H1 (cell line): ENCODE results near the gene NOSIP. TPM values are rescaled to one million over a fixed set of nuclear protein-coding genes. Genes with fewer than 3 reads are reported as not detected.

Source experiments
- CHD2 ChIP-seq: IDR thresholded peaks from 2 replicates; pipeline ENCODE4 v1.6.1; 2012; ENCODE audit warnings: low read length, improper control_type of control experiment
- GABPA ChIP-seq: IDR thresholded peaks from 2 replicates; pipeline ENCODE4 v1.6.1; 2011; ENCODE audit warnings: mild to moderate bottlenecking, low read length, moderate library complexity, borderline replicate concordance; ENCODE audit not compliant: insufficient read depth
- GTF2F1 ChIP-seq: IDR thresholded peaks from 2 replicates; pipeline ENCODE4 v1.6.1; 2012; ENCODE audit warnings: low read depth, low read length, improper control_type of control experiment, borderline replicate concordance
- KDM1A ChIP-seq: fragments of 200-600, 300-600 bp; sonication (generic); IDR thresholded peaks from 2 replicates; pipeline ENCODE4 v1.7.1; 2016; ENCODE audit warnings: mild to moderate bottlenecking, low read length, borderline replicate concordance
- RBBP5 ChIP-seq: IDR thresholded peaks from 2 replicates; pipeline ENCODE4 v1.7.1; 2012; ENCODE audit warnings: low read depth, mild to moderate bottlenecking, inconsistent platforms, low read length, moderate library complexity, borderline replicate concordance
- SIN3A ChIP-seq, 2 experiments: IDR thresholded peaks in 1 of 2; conservative IDR thresholded peaks in 1 of 2; 2 replicates each; pipeline ENCODE4 v1.6.1; 2011 to 2012; ENCODE audit warnings: low read length in 2 of 2, improper control_type of control experiment in 1 of 2, low read depth in 1 of 2, mild to moderate bottlenecking in 1 of 2
- SIRT6 ChIP-seq: IDR thresholded peaks from one replicate; pipeline ENCODE4 v1.7.1; 2012; ENCODE audit warnings: low read length, inconsistent platforms
- TCF12 ChIP-seq: IDR thresholded peaks from 2 replicates; pipeline ENCODE4 v1.6.1; 2011; ENCODE audit warnings: low read depth, mild to moderate bottlenecking, low read length
- polyA plus RNA-seq, 7 experiments: library from polyadenylated mRNA; depleted of rRNA in 3 of 7; stranded (reverse) in 5 of 7; unstranded in 2 of 7; fragments of >200 nt in 5 of 7; fragments of 200-250 nt in 2 of 7; gene quantifications; 1 replicate in 5 of 7; 2 replicates in 1 of 7; 4 replicates in 1 of 7; pipeline versions ENCODE4 v1.2.1 to v1.2.3, GENCODE V29; 2011 to 2013; ENCODE audit warnings: missing spikeins in 2 of 7, mixed read lengths in 2 of 7
- total RNA-seq: library from RNA; stranded (reverse); fragmentation: NEBNext Ultra II Directional; extraction: Animal tissue kit (Norgen Biotek cat#: 25700); gene quantifications from 2 replicates; pipeline ENCODE4 v1.2.1, GENCODE V29; 2021
- TF ChIP-seq, protein P1 (sequence below), 3 experiments: IDR thresholded peaks; 1 replicate in 2 of 3; 2 replicates in 1 of 3; pipeline versions ENCODE4 v1.5.1 to v1.6.1; 2011; ENCODE audit warnings: low read length in 3 of 3, mild to moderate bottlenecking in 3 of 3, inconsistent platforms in 2 of 3, low read depth in 1 of 3, moderate library complexity in 1 of 3; ENCODE audit not compliant: insufficient read depth in 1 of 3; ENCODE audit errors: control extremely low read depth in 1 of 3

NOSIP gene
- total and polyA plus RNA-seq, 2 of the 8 experiments (the other 6 are each of a cell fraction or from before 2014, with no cell fraction given): 85.1 to 192 TPM

DNA sequence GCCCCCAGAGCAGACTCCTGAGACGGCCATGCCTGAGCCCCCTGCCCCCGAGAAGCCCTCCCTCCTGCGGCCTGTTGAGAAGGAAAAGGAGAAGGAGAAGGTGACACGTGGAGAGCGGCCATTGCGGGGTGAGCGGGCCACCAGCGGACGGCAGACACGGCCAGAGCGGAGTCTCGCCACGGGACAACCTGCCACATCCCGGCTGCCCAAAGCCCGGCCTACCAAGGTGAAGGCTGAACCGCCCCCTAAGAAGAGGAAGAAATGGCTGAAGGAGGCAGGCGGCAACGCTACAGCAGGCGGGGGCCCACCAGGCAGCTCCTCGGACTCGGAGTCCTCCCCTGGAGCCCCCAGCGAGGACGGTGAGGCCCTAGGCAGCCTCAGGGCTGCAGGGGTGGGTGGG is 35.5 kb upstream of the NOSIP start (continued):
- TF ChIP-seq, protein P1, sequence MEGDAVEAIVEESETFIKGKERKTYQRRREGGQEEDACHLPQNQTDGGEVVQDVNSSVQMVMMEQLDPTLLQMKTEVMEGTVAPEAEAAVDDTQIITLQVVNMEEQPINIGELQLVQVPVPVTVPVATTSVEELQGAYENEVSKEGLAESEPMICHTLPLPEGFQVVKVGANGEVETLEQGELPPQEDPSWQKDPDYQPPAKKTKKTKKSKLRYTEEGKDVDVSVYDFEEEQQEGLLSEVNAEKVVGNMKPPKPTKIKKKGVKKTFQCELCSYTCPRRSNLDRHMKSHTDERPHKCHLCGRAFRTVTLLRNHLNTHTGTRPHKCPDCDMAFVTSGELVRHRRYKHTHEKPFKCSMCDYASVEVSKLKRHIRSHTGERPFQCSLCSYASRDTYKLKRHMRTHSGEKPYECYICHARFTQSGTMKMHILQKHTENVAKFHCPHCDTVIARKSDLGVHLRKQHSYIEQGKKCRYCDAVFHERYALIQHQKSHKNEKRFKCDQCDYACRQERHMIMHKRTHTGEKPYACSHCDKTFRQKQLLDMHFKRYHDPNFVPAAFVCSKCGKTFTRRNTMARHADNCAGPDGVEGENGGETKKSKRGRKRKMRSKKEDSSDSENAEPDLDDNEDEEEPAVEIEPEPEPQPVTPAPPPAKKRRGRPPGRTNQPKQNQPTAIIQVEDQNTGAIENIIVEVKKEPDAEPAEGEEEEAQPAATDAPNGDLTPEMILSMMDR (IDR thresholded peaks at IDR 0.05; ENCODE audit: control extremely low read depth in 1 of 3, insufficient read depth in 1 of 3, low read depth in 1 of 3, low read length in 3 of 3): no peak
- no peak for TF ChIP-seq KDM1A
- TF ChIP-seq TCF12: no peak
- TF ChIP-seq RBBP5: no peak
- TF ChIP-seq GABPA: no peak
- TF ChIP-seq CHD2: no peak
- TF ChIP-seq SIN3A (conservative IDR thresholded peaks at IDR 0.05 in 1 of 2, IDR thresholded peaks at IDR 0.05 in 1 of 2; ENCODE audit: low read depth in 1 of 2, low read length in 2 of 2): no peak
- no peak for TF ChIP-seq GTF2F1
- no peak for TF ChIP-seq SIRT6
